GM18519 (cell line): ENCODE measurements around the gene NKD2.

Experiments used
- ATAC-seq: cut with Tn5 transposase; IDR thresholded peaks from one replicate; pipeline ENCODE4 v1.9.1; 2021; ENCODE audit warnings: mild to moderate bottlenecking, moderate library complexity; ENCODE audit not compliant: unreplicated experiment, low FRiP score

NKD2 gene

GRCh38 chr5:1028481-1029281, 20.1 kb downstream of the NKD2 start:
- ATAC-seq: no peak

DNA sequence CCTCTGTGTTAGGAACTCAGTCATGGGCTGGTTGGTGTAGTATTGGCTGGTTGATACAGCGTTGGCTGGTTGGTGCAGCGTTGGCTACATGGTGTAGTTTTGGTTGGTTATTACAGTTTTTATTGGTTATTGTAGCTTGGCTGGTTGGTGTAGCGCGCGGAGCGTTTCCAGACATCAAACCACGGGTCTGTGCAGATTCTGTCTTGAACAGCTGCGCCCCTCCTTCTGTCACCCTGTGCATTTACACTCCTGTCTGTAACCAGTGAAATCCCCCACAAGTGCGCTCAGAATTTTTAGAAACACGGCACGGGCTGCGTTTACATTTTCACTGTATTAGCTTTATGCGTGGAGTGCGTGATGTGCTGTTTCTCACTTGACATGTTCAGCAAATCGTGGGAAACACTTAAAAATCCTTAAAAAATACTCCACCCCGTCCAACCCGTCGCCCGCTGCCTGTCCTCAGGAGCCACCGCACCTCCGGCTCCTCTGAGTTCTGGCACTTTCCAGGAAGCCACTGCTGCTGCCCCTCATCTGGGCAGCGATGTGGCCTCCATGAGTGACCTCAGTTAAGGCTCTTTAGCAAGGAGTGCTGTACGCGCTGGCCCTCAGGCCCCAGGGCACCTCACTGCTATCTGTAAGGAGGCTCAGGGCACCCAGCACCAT, 20.8 kb downstream of the NKD2 start:
- no peak for ATAC-seq

- no peak for ATAC-seq
These were observed 21.5 kb downstream of the NKD2 start for GRCh38 chr5:1029945-1030625.

- ATAC-seq: no peak
These were observed 22.2 kb downstream of the NKD2 start for GRCh38 chr5:1030801-1031271.

DNA sequence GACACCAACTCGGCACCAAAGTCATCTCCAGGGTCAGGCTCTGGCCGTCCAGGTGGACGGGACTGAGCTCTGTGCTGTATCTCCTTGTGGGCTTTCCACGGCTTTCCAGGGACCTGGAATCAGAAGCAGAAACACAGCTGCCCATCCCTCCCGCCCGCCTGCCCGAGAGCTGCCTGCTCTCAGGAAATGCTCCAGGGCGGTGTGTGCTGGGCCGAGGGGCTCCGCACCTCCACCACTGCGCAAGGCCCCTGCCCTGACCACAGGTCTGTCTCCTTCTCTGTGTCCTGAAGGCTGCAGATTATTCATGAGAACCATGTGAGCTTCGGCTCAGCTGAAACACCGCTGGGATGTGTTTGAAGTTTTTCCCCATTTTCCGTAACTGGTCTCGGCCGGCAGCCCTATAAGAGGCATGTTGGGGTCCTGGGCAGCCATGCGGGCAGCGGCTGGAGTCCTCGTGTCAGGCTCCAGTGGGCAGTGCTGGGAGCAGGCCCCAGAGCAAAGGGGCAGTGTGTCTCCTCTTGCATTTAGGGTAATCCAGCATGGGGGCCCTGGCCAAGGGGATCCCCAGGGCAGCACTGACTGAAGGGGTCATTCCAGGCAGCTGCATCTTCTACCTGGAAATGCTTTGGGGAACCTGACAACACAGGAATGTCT, 22.8 kb downstream of the NKD2 start:
- ATAC-seq: no peak

- ATAC-seq: no peak
These were observed 23.4 kb downstream of the NKD2 start for GRCh38 chr5:1032011-1032410.

GRCh38 chr5:1032551-1033027, 24.0 kb downstream of the NKD2 start:
- ATAC-seq: no peak

GRCh38 chr5:1033178-1033577, 24.6 kb downstream of the NKD2 start:
- no peak for ATAC-seq

DNA sequence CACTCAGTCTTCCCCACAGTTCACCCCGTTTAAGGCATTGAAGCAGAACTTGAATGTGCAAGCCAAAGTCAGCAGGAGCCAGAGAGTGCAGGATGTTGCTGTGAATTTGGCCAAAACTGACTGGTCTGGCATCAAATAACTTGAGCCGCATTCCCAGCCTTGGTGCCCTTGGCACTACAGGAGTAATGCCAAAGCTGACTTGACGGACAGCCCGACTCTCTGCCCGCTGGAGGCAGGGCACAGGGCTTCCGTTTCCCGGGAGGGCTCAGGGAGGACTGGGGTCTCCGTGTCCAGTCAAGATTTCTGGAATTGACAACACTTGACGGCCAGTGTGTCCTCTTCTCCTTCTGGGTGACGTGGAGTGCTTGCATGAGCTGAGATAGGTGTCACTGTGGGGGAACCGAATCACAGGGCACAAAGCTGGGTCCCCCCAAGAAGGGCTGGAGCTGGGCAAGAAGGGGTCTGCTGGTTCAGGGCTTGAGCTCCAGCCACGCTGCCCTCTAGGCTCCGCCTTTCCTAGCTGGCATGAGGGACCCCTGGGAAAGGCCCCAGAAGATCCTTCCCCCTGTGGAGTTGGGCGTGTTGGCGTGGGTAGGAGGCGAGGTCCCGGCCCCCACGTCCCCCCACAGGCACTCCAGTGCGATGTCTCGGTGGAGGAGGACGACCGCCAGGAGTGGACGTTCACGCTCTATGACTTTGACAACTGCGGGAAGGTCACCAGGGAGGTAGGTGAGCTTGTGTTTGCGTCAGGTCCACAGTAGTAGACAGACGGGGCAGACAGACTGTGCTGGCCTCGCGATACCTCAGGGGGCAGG, 25.2 kb downstream of the NKD2 start:
- no peak for ATAC-seq

DNA sequence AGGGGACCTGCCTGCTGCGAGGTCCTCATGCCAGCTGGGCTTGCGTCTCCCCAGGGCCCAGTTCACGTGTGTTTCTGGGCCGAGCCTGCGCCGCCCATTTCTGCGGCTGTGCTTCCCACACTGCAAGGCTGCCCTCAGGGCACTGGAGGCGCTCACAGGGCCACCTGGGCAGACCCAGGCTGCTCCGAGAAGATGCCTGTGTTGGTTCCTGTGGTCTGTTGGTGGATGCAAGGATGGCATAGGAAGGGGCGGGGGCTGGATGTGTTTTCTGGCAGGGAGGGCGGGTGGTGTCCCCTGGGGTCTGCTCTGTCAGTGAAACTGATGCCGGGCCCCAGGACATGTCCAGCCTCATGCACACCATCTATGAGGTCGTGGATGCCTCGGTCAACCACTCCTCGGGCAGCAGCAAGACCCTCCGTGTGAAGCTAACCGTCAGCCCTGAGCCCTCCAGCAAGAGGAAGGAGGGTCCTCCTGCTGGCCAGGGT, 25.9 kb downstream of the NKD2 start:
- ATAC-seq: no peak

DNA sequence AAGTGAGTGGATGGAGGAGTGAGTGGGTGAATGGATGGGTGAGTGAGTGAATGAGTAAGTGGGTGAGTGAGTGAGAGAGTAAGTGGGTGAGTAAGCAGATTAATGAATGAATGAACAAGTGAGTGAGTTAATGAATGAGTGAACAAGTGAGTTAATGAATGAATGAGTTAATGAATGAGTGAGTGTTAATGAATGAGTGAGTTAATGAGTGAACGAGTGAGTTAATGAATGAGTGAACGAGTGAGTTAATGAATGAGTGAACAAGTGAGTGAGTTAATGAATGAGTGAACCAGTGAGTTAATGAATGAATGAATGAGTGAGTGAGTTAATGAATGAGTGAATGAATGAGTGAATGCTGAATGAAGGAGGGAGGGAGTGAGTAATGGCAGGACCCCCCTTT, 26.4 kb downstream of the NKD2 start:
- ATAC-seq: no peak

GRCh38 chr5:1035421-1036405, 27.1 kb downstream of the NKD2 start:
- ATAC-seq: no peak

GRCh38 chr5:1036504-1037122, 28.0 kb downstream of the NKD2 start:
- no peak for ATAC-seq

GRCh38 chr5:1037123-1037670, 28.6 kb downstream of the NKD2 start:
- ATAC-seq: no peak

DNA sequence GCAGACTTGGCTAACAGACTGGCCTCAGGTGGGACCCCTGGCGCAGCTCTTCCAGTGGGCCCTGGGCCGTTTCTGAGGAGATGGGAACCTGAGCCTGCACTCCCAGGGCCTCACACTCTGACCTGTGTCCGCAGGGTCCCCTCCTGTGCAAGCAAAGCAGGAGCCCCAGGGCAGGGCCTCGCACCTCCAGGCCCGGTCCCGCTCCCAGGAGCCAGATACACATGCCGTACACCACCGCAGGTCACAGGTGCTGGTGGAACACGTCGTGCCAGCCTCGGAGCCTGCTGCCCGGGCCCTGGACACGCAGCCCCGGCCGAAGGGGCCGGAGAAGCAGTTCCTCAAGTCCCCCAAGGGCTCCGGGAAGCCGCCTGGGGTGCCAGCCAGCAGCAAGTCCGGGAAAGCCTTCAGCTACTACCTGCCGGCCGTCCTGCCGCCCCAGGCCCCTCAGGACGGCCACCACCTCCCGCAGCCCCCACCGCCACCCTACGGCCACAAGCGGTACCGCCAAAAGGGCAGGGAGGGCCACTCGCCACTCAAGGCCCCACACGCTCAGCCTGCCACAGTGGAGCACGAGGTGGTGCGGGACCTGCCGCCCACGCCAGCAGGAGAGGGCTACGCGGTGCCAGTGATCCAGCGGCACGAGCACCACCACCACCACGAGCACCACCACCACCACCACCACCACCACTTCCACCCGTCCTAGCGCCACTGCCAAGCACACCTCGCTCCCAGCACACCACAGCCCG, 29.2 kb downstream of the NKD2 start:
- ATAC-seq: no peak

GRCh38 chr5:1038417-1039209, 30.0 kb downstream of the NKD2 start:
- no peak for ATAC-seq

- no peak for ATAC-seq
These were observed 30.6 kb downstream of the NKD2 start for GRCh38 chr5:1039210-1039548.
